AG04450 (cell line): ENCODE results near the gene MPRIP. TPM values are rescaled to one million over a fixed set of nuclear protein-coding genes. Genes with fewer than 3 reads are reported as not detected.
"Not testable (repeated sequence)": the region's sequence is repeated elsewhere in the genome, so short reads cannot be mapped to it uniquely, and the experiment has no call there.

ENCODE experiments used
- CTCF ChIA-PET: fragments of 300-600, 350-600 bp; formaldehyde crosslinking; extraction: SDS; loops from one replicate; lab custom pipeline; 2022; ENCODE audit warnings: antibody characterized with exemption, inconsistent platforms; lab: Charles Lee
- POLR2A ChIA-PET: fragments of 350-600 bp; formaldehyde crosslinking; extraction: SDS; loops from one replicate; lab custom pipeline; 2021; ENCODE audit warnings: antibody characterized with exemption, inconsistent platforms; lab: Yijun Ruan, JAX
- DNase-seq: peaks from one replicate; pipeline ENCODE4 v3.0.0-alpha.2; 2011; ENCODE audit warnings: low read depth, low spot score
- H3K27ac ChIP-seq: one replicate; pipeline ENCODE4 v1.5.1; 2012; ENCODE audit warnings: low read depth, low read length, control low read depth
- H3K27me3 ChIP-seq: one replicate; pipeline ENCODE4 v1.6.0; 2012; ENCODE audit warnings: low read length; ENCODE audit not compliant: control insufficient read depth, insufficient read depth
- H3K4me3 ChIP-seq: 2 replicates; pipeline ENCODE4 v1.5.1; 2011; ENCODE audit warnings: mild to moderate bottlenecking, low read depth, low read length, control low read depth
- H3K9me3 ChIP-seq: 2 replicates; pipeline ENCODE4 v1.5.1; 2012; ENCODE audit warnings: low read length; ENCODE audit not compliant: control insufficient read depth, insufficient read depth
- CTCF ChIP-seq: IDR thresholded peaks from 2 replicates; pipeline ENCODE4 v1.5.1; 2011; ENCODE audit warnings: low read depth, low read length, control low read depth, inconsistent platforms
- polyA plus RNA-seq: library from polyadenylated mRNA; depleted of rRNA; stranded (reverse); fragments of >200 nt; gene quantifications from 2 replicates; pipeline ENCODE4 v1.2.3, GENCODE V29; 2011

MPRIP gene
- polyA plus RNA-seq, 1 experiment, result 95.0 TPM

DNA sequence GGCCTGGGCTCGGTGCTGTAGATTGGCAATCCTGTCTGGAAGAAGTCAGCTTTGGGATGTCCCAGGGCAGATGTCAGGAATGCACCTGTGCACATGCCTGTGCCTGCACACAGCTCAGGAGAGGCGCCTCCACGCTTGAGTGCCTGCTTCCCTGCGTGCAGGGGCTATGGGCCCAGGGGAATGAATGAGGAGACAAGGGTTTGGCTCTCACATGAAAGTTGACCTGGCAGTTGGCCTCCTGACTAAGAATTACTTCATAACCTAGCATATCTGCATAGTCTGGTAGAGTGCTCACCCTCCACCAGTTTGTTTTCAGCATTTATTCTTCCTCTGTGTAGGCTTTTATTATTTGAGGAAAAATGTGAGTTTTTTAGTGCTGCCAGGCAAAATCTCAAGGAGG lies 113.8 kb downstream of the MPRIP start:
- peak; percentile 44 for DNase-seq
- CTCF ChIA-PET, result interaction anchor here (1.3 kb wide), 1 partner anchor 14 kb away, joined by 7 read pairs; no protein-coding TSS in a partner anchor

DNA sequence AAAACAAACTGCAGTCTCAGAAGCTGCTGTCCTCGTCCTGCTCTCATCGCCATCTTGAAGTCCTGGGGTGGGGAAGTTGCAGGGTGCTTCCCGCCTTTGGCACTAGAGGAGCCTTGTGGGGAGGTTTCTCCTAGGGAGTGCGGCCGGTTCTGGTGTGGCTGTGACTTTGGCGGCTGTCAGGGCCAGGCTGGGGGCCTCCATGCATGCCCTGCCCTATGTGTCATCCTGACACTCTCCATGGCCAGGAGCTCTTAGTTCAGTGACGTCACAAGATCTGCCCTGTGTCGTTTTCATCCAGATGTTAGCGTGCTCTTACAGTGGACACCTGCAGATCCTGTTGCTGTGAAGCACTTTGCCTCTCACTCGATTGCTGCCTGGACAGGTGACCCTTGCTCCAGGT lies 114.3 kb downstream of the MPRIP start:
- no peaks in the 10 kb centered on the region; the same call in 1 of the 2 replicates for H3K9me3 ChIP-seq
- no peaks in the 10 kb centered on the region for H3K27me3 ChIP-seq
- peak overlapping the region; percentile 57 for H3K27ac ChIP-seq
- TF ChIP-seq CTCF, result no peak
- ChIA-PET CTCF (interaction anchor here (1.3 kb wide), 1 partner anchor 15 kb away, joined by 7 read pairs; no protein-coding TSS in a partner anchor), POLR2A (interaction anchor here (0.5 kb wide), 1 partner anchor 150 kb away, joined by 4 read pairs; no protein-coding TSS in a partner anchor)
- no peak overlapping the region for H3K4me3 ChIP-seq
- DNase-seq, result no peak

More for the DNA sequence above, 113.8 kb downstream of the MPRIP start:
- TF ChIP-seq CTCF, result no peak
- Histone ChIP-seq H3K4me3 (no peak overlapping the region), H3K27ac (peak overlapping the region; percentile 57), H3K27me3 (no peaks in the 10 kb centered on the region), H3K9me3 (no peaks in the 10 kb centered on the region; the same call in 1 of the 2 replicates)
- POLR2A ChIA-PET, result no interaction called here

GRCh38 chr17:17157041-17157440 lies 114.8 kb downstream of the MPRIP start:
- TF ChIP-seq CTCF, result no peak
- no peaks in the 10 kb centered on the region; the same call in 1 of the 2 replicates for H3K9me3 ChIP-seq
- H3K27ac ChIP-seq, result peak overlapping the region; percentile 57
- CTCF ChIA-PET, result no interaction called here
- POLR2A ChIA-PET, result interaction anchor here (0.5 kb wide), 1 partner anchor 151 kb away, joined by 4 read pairs; no protein-coding TSS in a partner anchor
- no peak overlapping the region for H3K4me3 ChIP-seq
- H3K27me3 ChIP-seq, result no peaks in the 10 kb centered on the region
- no peak for DNase-seq

- ChIA-PET POLR2A (interaction anchor here (0.7 kb wide), 1 partner anchor 10 kb away, joined by 3 read pairs; no protein-coding TSS in a partner anchor), CTCF (interaction anchor here (0.7 kb wide), 1 partner anchor 161 kb away, joined by 5 read pairs; no protein-coding TSS in a partner anchor)
- not testable (repeated sequence) for H3K27me3 ChIP-seq, H3K4me3 ChIP-seq, H3K27ac ChIP-seq, H3K9me3 ChIP-seq, DNase-seq
These were observed 116.2 kb downstream of the MPRIP start for GRCh38 chr17:17158506-17158905.

DNA sequence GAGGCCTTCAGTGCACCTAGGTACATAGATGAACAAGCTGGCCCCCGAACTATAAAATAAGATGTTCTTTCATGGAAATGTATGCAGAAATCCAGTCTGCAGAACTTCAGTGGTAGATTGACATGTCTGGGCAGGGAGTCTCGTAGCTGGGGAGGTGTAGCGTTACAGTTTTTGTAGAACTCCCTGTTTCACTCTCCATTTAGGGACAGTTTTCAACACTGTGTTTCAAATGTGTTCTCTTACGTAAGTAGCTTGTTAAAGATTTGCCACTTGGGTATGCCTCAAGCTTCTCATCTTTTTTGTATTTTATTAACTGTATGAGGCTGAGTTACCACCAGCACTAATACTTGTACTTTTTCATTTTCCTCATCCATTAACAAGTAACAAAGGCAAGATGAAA lies 117.3 kb downstream of the MPRIP start:
- Histone ChIP-seq H3K27ac (no peak overlapping the region), H3K27me3 (no peaks in the 10 kb centered on the region), H3K9me3 (no peaks in the 10 kb centered on the region; the same call in 1 of the 2 replicates), H3K4me3 (no peak overlapping the region)
- POLR2A ChIA-PET, result no interaction called here
- no peak for TF ChIP-seq CTCF
- CTCF ChIA-PET, result interaction anchor here (1.3 kb wide), 1 partner anchor 18 kb away, joined by 3 read pairs; no protein-coding TSS in a partner anchor
- no peak for DNase-seq
